Measurements from ENCODE around the gene RNU6-8.

DNA sequence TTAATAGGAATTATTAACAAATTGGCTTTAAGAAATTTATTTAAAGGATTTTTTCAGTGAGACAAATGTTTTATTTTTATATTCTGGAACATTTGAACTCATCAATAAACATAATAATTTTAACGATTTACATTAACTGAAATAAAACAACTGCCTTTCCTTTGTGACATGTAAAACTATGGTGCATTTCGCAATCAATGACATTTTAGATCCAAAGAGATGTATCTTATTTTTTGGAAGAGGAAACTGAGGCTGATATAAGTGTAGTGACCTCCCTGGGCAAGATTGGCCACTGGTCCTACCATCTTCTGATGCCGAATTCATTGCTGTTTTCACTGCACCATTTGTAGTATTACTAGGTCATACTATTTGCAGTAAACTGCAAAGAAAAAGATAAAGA, 2.5 kb upstream of the RNU6-8 start:
- TF ChIP-seq, protein P1, sequence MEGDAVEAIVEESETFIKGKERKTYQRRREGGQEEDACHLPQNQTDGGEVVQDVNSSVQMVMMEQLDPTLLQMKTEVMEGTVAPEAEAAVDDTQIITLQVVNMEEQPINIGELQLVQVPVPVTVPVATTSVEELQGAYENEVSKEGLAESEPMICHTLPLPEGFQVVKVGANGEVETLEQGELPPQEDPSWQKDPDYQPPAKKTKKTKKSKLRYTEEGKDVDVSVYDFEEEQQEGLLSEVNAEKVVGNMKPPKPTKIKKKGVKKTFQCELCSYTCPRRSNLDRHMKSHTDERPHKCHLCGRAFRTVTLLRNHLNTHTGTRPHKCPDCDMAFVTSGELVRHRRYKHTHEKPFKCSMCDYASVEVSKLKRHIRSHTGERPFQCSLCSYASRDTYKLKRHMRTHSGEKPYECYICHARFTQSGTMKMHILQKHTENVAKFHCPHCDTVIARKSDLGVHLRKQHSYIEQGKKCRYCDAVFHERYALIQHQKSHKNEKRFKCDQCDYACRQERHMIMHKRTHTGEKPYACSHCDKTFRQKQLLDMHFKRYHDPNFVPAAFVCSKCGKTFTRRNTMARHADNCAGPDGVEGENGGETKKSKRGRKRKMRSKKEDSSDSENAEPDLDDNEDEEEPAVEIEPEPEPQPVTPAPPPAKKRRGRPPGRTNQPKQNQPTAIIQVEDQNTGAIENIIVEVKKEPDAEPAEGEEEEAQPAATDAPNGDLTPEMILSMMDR (conservative IDR thresholded peaks at IDR 0.05; ENCODE audit: low read depth, low read length) = no peak
- no peak for TF ChIP-seq EZH2 (IDR thresholded peaks at IDR 0.05; ENCODE audit: low read length, unreplicated experiment)
- no peak for TF ChIP-seq EZH2phosphoT487 (IDR thresholded peaks at IDR 0.05; ENCODE audit: borderline replicate concordance, low read length)

All from PC-3 (cell line).